GM21737 (cell line): ENCODE results near the gene ART1.
"Not testable (repeated sequence)": the region's sequence is repeated elsewhere in the genome, so short reads cannot be mapped to it uniquely, and the experiment has no call there.

Source experiments
- ATAC-seq: cut with Tn5 transposase; IDR thresholded peaks from one replicate; pipeline ENCODE4 v1.9.1; 2021; ENCODE audit warnings: mild to moderate bottlenecking, moderate library complexity; ENCODE audit not compliant: unreplicated experiment

Gene ART1, protein sequence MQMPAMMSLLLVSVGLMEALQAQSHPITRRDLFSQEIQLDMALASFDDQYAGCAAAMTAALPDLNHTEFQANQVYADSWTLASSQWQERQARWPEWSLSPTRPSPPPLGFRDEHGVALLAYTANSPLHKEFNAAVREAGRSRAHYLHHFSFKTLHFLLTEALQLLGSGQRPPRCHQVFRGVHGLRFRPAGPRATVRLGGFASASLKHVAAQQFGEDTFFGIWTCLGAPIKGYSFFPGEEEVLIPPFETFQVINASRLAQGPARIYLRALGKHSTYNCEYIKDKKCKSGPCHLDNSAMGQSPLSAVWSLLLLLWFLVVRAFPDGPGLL

DNA sequence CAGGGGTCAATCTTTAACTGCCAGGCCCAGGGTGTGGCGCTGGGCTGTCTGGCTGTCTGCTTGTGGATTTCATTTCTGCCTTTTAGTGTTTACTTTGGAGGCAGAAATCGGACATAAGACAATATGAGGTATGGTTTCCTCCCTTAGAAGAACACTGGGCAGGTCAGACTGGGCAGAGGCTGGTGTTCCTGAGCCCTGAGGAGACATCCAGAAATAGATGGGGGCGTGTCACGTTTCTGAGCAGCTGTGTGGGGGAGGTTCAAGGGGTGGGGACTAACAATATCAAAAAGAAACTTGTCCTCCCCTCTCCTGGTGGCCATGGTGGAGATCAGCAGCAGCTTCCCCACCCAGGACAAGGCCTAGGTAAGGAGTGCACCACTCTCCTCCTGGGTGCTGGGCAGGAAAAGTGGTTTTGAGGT, at the start of gene ART1:
Gene ART1 (plus strand): TSS at position 312 of the 419 bp plus-strand sequence. CDS start 14,086 bp downstream, outside the sequence.
- no peak for ATAC-seq

DNA sequence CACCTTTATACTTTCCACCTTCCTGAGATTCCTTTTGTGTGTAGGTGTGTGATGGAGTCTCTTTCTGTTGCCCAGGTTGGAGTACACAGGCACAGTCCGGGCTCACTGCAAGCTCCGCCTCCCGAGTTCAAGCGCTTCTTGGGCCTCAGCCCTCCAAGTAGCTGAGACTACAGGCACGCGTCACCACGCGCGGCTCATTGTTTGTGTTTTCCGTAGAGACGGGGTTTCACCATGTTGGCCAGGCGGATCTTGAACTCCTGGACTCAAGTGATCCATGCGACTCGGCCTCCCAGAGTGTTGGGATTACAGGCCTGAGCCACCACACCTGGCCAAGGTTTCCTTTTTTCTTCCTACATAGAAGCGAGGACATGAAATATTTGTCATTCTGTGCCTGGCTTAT, 47.2 kb upstream of the ART1 start:
- not testable (repeated sequence) for ATAC-seq

DNA sequence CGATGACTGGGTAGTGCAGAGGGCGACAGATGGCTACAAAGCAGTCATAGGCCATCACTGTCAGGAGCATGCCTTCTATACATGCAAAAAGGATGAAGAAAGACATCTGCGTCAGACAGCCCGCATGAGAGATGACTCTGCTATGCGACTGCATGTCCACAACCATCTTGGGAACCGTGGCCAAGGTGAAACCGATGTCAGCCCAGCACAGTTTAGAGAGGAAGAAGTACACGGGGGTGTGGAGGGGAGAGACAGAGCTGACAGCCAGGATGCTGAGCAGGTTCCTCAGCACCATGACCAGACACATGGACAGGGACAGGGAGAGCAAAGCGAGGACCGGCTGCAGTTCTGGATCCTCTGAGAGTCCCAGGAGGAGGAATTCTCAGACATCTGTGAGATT, 44.7 kb upstream of the ART1 start:
- ATAC-seq, result not testable (repeated sequence)

DNA sequence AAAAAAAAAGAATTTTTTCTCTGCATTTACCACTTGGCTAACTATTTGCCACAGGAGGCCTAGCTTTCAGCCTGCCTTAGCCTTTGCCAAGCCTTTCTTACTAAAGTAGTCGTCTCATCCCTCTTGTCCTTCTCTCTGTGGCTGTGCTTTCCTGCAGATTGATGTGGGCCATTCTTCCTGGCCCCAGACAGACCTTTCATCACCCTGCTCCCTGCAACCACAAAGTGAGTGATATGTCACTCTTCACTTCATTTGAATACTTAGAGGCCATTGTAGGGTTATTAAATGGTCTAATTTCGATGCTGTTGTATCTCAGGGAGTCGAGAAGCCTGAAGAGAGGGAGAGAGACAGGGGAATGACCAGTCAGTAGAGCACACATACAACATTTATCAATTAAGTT, 40.8 kb upstream of the ART1 start:
- no peak for ATAC-seq

DNA sequence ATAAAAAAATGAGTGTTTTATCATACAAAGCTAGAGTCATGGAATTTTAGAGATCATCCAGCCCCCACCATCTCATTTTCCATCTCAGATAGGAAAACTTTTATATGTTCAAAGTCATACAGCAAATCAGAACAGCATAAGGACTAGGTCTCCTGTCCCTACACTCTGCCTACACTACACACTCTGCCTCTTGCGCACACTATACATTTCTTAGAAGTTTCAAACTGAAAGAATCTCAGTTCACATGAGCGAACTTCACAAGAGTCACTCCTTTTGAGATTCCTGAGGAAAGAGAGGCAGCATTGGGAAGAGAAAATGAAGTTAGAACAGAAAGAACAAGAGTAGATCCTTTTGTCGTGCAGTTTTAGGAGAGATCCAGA, 39.7 kb upstream of the ART1 start:
- no peak for ATAC-seq

DNA sequence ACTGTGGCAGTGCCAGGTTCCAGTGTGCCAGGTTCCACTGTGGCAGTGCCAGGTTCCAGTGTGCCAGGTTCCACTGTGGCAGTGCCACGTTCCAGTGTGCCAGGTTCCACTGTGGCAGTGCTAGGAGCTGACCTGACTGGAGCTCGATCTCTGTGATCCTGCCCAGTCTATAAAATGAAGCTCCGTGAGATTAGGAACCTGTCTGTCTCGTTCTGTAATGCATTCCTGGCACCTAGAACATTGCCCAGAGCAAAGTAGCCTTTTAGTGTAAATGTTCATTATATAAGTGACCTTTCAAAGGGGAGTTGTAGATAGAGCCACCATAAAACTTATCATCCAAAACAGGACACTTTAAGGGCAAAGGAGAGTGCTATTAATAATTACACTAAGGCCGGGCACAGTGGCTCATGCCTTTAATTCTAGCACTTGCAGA, 39.1 kb upstream of the ART1 start:
- ATAC-seq, result no peak

DNA sequence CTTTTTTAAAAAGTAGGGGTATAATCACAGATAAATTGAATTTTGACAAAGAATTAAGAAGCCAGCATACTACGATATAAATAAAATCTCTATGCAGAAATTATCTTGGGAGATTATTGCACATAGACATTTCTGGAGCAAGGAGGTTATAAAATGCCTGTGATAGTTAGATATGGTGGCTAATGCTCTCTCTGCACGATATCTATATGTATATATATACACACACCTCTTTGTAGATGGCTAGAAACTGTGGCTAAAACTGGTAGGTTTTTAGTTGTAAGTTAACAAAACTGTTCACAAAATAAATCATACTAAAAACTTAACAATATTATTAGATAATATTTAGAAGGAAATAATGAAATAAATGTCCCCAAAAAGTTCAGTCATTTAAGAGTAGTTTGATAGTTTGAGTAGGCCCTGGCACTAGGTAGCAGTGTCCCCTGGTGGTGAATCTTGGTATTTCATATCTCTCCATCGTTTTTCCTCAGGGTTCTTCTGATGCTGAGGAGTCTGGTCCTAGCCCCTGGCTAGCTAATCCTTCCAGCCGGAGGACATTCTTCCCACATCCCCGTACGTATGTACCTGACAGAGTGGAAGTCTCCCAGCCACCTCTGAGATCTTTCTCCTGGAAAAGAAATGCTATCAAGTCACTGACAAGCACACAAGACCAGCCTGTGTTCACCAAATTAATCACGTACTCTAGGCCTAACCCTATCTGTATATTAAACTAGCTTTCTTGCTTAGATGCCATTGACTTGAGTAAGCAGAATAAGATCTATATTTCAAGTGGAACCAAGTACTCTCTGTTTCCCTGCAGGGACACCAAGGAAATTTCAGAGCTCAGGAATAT, 35.3 kb upstream of the ART1 start:
- no peak for ATAC-seq

DNA sequence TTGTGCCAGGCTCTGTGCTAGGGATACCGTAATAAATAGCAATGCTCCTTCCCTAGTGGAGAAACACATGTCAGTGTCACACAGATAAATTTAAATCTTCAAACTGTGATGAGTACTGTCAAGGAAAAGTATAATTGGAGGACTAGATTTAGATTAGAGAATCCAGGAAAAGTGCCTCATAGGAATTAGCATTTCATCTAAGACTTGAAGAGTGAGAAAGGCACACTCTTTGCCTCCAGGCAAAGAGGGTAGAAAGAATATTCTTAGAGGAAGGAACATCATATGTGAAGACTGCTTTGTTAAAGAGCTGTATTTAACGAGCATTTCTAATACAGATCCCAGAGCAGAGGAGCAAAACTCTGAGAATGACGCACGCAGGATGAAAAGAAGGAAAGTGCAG, 34.1 kb upstream of the ART1 start:
- no peak for ATAC-seq

DNA sequence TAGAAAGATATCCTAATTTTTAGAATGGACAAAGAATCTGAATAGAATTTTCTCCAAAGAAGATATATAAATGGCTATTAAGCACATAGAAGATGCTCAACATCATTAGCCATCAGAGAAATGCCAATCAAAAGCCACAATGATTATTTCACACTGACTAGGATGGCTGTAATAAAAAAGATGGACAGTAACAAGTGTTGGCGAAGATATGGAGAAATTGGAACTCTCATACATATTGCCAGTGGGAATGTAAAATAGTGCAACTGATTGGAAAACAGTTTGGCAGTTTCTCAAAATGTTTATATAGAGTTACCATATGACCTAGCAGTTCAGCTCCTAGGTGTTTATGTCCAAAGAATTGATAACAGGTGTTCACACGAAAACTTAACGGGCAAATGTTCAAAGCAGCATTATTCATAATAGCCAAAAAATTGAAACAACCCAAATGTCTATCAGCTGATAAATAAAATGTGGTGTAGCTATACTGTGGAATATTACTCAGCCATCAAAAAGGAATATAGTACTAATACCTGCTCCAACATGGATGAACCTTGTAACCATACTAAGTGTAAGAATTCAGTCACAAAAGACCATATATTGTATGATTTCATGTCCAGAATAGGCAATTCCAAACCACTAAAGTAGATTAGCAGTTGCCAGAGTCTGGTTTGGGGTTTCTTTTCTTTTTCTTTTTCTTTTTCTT, 32.8 kb upstream of the ART1 start:
- no peak for ATAC-seq

DNA sequence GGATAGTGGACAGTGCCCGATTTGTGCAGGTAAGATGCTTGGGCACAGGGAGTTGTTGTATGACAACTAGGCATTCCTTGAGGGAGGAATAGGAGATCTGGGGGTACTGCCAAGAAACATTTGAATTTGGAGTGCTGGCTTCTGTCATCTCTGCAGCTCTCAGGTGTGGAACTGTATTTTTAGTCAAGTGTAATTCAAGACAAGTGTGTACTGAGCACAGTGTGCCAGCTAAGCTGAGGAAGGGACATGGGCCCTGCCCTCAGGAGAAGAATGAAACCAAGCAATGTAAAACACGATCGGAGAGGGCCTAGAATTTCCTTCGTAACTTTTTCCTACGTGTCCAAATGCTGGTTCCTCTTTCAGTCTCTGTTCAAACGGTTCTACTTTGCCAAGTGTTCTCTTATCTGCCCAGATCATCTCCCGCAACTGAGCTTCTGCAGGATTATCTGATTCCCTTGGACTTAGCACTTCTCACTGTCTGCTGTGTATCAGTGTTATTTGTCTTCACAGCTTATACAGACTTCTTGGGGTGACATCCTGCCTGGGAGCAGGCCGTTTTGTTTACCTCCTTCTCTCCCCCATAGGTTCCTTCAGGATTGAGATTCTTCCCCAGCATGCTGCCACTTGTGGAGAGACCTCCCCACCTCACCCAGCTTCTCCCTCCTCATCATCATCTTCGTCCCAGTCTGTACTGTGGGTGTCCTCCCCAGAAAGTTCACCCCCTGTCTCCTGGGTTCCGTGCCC, 30.8 kb upstream of the ART1 start:
- ATAC-seq, result no peak

DNA sequence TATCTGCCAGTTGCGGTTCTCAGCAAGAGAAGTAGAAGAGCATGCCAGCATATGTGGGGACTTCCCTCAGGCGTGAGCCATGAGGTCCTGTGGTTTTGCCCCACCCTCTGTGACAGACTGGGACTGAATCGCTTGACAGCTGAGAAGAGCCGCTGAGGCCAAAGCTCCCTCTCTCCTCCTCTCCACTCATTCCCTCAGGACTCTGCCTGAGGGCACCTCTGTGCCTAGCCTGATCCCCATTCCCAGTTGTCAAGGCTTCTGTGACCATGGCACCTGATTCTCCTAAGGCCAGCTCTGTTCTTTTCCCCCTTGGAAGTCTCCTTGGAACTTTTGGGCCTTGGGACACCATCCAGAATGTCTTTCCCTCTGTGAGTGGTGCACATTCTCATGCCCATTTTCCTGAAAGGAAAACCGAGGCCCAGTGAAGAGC, 30.2 kb upstream of the ART1 start:
- ATAC-seq, result no peak

DNA sequence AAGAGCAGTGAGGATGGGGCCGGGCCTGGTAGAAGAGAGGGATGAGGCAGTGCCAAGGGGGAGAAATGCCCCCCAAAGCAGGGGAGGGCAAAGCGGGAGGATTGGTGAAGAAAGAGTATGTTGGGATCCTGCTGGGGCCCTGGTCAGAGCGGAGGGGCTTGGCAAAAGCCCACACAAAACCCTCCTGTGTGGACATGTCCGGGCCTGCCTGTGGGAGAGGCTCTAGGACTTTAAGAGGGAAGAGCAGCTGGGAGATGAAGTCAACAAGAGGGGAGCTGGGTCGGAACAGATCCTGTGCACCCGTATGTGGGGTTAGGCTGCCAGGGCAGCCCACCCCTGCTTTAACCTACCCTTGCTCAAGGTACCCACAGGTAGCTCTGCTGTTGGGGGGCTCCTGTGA, 28.9 kb upstream of the ART1 start:
- no peak for ATAC-seq

DNA sequence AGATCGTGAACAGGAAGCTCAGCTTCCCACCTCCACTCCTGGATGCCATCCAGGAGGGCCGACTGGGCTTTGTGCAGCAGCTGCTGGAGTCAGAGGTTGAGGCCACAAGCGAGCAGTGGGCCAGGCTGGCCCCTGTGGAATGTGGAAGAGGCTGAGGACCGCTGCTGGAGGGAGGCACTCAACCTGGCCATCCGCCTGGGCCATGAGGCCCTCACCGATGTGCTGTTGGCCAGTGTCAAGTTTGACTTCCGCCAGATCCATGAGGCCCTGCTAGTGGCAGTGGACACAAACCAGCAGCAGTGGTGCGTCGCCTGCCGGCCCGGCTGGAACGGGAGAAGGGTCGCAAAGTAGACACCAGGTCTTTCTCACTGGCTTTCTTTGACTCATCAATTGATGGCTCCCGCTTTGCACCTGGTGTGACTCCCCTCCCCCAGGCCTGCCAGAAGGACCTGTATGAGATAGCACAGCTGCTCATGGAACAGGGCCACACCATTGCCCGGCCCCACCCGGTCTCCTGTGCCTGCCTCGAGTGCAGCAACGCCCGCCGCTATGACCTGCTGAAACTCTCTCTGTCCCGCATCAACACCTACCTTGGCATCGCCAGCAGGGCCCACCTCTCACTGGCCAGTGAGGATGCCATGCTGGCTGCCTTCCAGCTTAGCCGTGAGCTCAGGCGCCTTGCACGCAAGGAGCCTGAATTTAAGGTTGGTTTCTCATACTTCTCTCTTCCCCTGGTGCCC, 28.0 kb upstream of the ART1 start:
- no peak for ATAC-seq

DNA sequence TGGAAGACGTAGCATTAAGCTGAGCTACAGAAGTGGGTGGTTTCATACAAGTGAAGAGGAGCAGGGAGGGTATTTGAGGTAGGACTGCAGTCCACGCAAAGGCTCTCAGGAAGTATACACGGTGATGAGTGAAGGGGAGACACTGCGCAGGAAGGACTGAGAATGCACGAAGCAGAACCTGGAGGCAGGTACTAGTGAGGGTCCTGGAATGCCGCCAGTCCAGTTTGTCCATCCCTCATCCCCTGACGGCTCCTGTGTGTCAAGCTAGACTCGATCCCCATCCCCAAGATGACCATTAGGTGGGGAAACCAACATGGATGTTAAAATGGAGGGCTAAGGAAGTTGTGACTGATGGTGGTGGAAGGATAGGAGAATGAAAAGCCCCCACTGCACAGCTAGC, 26.9 kb upstream of the ART1 start:
- no peak for ATAC-seq

DNA sequence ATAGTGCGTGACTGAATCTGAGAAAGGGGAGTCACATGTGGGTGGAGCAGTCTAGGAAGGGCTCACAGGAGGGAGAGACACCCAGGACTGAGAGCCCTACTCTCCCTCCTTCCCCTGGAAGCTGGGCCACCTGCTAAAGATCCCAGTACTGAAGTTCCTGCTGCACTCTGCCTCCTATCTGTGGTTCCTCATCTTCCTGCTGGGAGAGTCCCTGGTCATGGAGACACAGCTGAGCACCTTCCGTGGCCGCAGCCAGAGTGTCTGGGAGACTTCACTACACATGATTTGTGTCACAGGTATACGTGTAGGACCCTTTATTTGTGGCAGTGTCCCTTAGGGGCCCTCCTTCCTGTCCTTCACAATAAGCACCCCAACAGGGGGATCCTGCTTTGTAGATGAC, 22.4 kb upstream of the ART1 start:
- no peak for ATAC-seq

DNA sequence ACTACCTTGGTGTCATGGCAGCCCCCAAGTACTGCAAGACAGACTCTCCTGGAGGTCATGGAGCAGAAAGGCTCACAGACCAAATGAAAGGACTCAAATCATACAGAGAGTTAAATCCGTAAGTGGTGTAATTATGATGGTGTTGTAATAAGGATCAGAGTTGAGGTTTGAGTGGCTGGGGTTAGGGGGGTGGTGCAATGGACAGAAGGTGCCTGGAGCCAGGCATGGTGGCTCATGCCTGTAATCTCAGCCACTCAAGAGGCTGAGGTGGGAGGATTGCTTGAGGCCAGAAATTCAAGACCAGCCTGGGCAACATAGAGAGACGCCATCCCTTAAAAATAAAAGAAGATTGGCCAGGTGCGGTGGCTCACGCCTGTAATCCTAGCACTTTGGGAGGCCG, 21.8 kb upstream of the ART1 start:
- no peak for ATAC-seq

DNA sequence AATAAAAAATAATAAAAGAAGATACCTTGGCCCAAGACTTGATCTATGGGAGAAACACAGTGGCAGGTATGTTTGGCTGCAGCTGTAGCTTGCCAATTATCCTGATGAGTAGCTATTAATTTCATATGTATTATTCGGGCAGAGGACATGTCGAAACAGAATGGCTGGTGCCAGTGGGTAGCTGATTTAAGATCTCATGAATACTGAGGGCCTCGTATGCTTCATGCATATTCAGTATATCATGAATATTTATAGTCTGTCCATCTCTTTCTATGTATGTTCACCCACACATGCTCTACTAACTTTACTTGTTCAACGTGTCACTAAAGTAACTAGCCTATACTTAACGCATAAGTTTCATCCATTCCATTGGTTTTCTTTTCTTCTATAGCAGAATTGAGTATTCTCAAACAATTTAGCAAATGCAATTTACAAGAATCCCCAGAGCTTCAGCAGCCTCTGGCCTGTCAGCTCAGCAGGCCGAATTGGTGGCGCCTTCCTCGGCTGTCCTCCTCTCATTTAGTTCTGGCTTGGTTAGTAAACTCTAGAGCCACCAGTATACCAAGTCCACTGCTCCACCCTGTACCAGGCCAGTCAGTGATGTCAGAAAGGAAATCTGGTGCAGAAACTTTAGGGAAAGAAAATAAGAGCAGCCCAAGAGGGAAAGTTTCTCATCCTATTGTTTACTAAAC, 21.0 kb upstream of the ART1 start:
- no peak for ATAC-seq

DNA sequence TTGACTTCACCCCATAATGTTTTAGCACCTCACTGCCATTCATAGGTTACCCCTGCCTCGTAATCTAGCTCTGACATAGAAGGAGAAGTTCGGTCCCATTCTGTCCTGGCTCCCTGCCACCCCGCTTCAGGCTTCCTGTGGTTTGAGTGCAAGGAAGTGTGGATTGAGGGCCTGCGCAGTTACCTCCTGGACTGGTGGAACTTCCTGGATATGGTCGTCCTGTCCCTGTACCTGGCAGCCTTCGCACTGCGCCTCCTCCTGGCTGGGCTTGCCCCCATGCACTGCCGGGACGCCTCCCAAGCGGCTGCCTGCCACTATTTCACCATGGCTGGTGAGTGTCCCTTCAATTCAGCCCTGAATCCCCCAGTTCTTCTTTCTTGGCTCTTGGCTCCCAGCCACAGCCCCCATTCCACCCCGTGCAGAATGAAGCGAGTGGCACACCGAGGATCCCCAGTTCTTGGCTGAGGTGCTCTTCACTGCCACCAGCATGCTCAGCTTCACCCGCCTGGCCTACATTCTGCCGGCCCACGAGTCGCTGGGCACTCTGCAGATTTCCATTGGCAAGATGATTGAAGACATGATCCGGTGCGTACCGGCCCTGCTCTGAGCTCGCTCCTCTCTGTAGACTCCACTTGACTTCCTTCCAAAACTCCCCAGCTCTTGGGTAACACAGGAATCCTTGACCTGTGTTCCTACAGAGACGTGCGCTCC, 18.5 kb upstream of the ART1 start:
- ATAC-seq, result no peak

DNA sequence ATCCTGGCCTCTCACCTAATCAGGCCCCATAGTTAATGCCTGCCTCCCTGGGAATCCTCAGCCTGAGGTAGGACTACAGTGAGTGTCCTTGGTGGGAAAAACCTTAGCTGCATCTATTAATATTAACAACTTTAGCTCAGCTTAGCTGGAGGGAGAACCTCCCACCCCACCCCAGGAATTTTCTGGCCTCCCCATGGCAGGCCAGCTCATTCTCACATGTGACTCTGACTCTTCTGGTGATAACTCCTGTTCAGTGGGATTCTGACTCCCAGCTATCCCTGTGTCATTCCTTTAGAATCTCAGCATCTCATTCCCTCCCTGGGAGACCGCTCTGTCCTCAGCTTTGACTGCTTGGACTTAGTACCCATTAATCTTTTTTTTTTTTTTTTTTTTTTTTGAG, 17.6 kb upstream of the ART1 start:
- ATAC-seq, result no peak
